Measurements from ENCODE around the gene COG6.

DNA sequence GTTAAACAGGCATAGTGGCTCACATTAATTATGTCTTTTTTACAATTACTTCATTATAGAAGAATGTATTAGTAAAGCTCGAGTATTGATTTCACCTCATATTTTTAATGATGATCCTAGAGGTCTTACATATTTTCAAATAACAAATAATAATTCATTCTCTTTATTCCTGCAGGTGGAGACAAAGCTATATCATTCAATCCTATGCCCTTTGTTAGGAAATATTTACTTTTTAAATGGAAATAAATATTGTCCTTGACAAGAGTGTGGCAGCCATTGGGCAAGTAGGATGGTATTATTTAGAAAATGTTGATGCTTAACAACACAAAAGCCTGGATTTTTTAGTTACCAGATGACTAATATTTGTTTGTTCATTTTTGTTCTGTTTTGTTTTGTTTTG lies 127.6 kb downstream of the COG6 start:
- TF ChIP-seq, protein P1, sequence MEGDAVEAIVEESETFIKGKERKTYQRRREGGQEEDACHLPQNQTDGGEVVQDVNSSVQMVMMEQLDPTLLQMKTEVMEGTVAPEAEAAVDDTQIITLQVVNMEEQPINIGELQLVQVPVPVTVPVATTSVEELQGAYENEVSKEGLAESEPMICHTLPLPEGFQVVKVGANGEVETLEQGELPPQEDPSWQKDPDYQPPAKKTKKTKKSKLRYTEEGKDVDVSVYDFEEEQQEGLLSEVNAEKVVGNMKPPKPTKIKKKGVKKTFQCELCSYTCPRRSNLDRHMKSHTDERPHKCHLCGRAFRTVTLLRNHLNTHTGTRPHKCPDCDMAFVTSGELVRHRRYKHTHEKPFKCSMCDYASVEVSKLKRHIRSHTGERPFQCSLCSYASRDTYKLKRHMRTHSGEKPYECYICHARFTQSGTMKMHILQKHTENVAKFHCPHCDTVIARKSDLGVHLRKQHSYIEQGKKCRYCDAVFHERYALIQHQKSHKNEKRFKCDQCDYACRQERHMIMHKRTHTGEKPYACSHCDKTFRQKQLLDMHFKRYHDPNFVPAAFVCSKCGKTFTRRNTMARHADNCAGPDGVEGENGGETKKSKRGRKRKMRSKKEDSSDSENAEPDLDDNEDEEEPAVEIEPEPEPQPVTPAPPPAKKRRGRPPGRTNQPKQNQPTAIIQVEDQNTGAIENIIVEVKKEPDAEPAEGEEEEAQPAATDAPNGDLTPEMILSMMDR (conservative IDR thresholded peaks at IDR 0.05; ENCODE audit: low read depth, low read length): no peak
- TF ChIP-seq MAZ (IDR thresholded peaks at IDR 0.05; ENCODE audit: borderline replicate concordance, low read depth, low read length): no peak
- no peak for TF ChIP-seq RFX5 (IDR thresholded peaks at IDR 0.05; ENCODE audit: low read depth, low read length)
- no peak for TF ChIP-seq RCOR1 (IDR thresholded peaks at IDR 0.05; ENCODE audit: insufficient replicate concordance, low read length)
- TF ChIP-seq CHD1 (IDR thresholded peaks at IDR 0.05; ENCODE audit: low read depth, low read length): no peak
- no peak for TF ChIP-seq MXI1 (IDR thresholded peaks at IDR 0.05; ENCODE audit: borderline replicate concordance, low read depth, low read length)
- TF ChIP-seq, protein P2, sequence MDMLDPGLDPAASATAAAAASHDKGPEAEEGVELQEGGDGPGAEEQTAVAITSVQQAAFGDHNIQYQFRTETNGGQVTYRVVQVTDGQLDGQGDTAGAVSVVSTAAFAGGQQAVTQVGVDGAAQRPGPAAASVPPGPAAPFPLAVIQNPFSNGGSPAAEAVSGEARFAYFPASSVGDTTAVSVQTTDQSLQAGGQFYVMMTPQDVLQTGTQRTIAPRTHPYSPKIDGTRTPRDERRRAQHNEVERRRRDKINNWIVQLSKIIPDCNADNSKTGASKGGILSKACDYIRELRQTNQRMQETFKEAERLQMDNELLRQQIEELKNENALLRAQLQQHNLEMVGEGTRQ (IDR thresholded peaks at IDR 0.05; ENCODE audit: low read depth, low read length): no peak
- no peak for TF ChIP-seq SMC3 (IDR thresholded peaks at IDR 0.05; ENCODE audit: low read depth, low read length)
- no peak for TF ChIP-seq FOS (IDR thresholded peaks at IDR 0.05; ENCODE audit: low read depth, low read length)
- TF ChIP-seq POLR2A (IDR thresholded peaks at IDR 0.05; ENCODE audit: low read depth, low read length): no peak
- no peak for TF ChIP-seq RAD21 (IDR thresholded peaks at IDR 0.05; ENCODE audit: low read length)
- no peak for TF ChIP-seq BHLHE40 (IDR thresholded peaks at IDR 0.05; ENCODE audit: low read depth, low read length)
- no peak for TF ChIP-seq MAFK (IDR thresholded peaks at IDR 0.05; ENCODE audit: low read depth, low read length)
- no peak for TF ChIP-seq NFE2L2 (IDR thresholded peaks at IDR 0.05; ENCODE audit: low read depth, low read length)

All from IMR-90 (cell line).